HepG2 (cell line): ENCODE results near the gene SSX2IP. TPM values are rescaled to one million over a fixed set of nuclear protein-coding genes. Genes with fewer than 3 reads are reported as not detected.

Experiments
- ATAC-seq: fragments of 200-7000 bp; cut with Tn5 transposase; 3 replicates; pipeline ENCODE4 v1.9.1; 2020; ENCODE audit warnings: mild to moderate bottlenecking, moderate library complexity
- BruUV-seq: library from RNA; stranded (reverse); fragments of 400-500 nt; replicated peaks from 2 replicates; lab custom pipeline; 2021; lab: Mats Ljungman, UMichigan
- CTCF ChIA-PET: fragments of 300-600 bp; formaldehyde crosslinking; extraction: SDS; loops from one replicate; lab custom pipeline; 2021; ENCODE audit warnings: low total read pairs, inconsistent platforms, low intra/inter-chr PET ratio; lab: Yijun Ruan, JAX
- POLR2A ChIA-PET: fragments of 350-600 bp; sonication (Branson Sonifier 250); formaldehyde crosslinking; loops from one replicate; lab custom pipeline; 2020; ENCODE audit warnings: antibody characterized with exemption, inconsistent platforms; lab: Yijun Ruan, JAX
- DNase-seq: peaks from one replicate; pipeline ENCODE4 v3.0.0-alpha.2; 2015; ENCODE audit warnings: low spot score
- FAIRE-seq: peaks from 3 replicates; lab custom pipeline; 2011; peaks lifted over from hg19 to GRCh38; lab: Jason Lieb, UNC
- H2AFZ ChIP-seq: one replicate; pipeline ENCODE4 v1.6.1; 2011; ENCODE audit warnings: low read length, inconsistent platforms
- H3K27ac ChIP-seq: fragments of 300-600 bp; 3 replicates; pipeline ENCODE4 v1.8.0; 2011; ENCODE audit warnings: mixed run types, mild to moderate bottlenecking, mixed read lengths, low read length, inconsistent platforms; ENCODE audit not compliant: insufficient read depth; ENCODE audit errors: extremely low read length
- H3K27me3 ChIP-seq, 2 experiments: fragments of 200-600 bp in 1 of 2; 2 replicates in 1 of 2; 3 replicates in 1 of 2; pipeline versions ENCODE4 v1.6.0 to v1.8.0; 2011; ENCODE audit warnings: low read length in 2 of 2, mild to moderate bottlenecking in 2 of 2, moderate library complexity in 2 of 2, inconsistent platforms in 1 of 2; ENCODE audit not compliant: insufficient read depth in 2 of 2, control insufficient read depth in 1 of 2
- H3K36me3 ChIP-seq, 2 experiments: fragments of 200-600 bp in 1 of 2; replicated peaks in 1 of 2; 2 replicates in 1 of 2; 3 replicates in 1 of 2; pipeline versions ENCODE4 v1.5.1 to v1.8.0; 2011; ENCODE audit warnings: low read length in 2 of 2, inconsistent platforms in 1 of 2; ENCODE audit not compliant: insufficient read depth in 2 of 2, control insufficient read depth in 1 of 2
- H3K4me1 ChIP-seq: 2 replicates; pipeline ENCODE4 v1.5.1; 2012; ENCODE audit warnings: low read length, inconsistent platforms; ENCODE audit not compliant: insufficient read depth
- H3K4me2 ChIP-seq: 2 replicates; pipeline ENCODE4 v1.6.0; 2011; ENCODE audit warnings: low read depth, low read length, inconsistent platforms
- H3K4me3 ChIP-seq, 3 experiments: fragments of 200-600 bp in 1 of 3; sonication (generic), shearing (Covaris generic) in 1 of 3; replicated peaks in 1 of 3; 2 replicates each; pipeline ENCODE4 v1.5.1; 2011 to 2016; ENCODE audit warnings: low read length in 3 of 3, inconsistent platforms in 2 of 3, low read depth in 2 of 3, mild to moderate bottlenecking in 2 of 3, control low read depth in 1 of 3, mixed read lengths in 1 of 3; ENCODE audit not compliant: insufficient read depth in 1 of 3
- H3K79me2 ChIP-seq: one replicate; pipeline ENCODE4 v1.6.1; 2011; ENCODE audit warnings: low read length, inconsistent platforms; ENCODE audit not compliant: insufficient read depth
- H3K9ac ChIP-seq: 2 replicates; pipeline ENCODE4 v1.6.0; 2011; ENCODE audit warnings: mild to moderate bottlenecking, low read depth, low read length, inconsistent platforms; ENCODE audit not compliant: insufficient read depth
- H3K9me3 ChIP-seq: 2 replicates; pipeline ENCODE4 v1.5.1; 2012; ENCODE audit warnings: mild to moderate bottlenecking, low read length
- H4K20me1 ChIP-seq: 2 replicates; pipeline ENCODE4 v1.6.0; 2011; ENCODE audit warnings: inconsistent platforms, mild to moderate bottlenecking, low read length, moderate library complexity; ENCODE audit not compliant: insufficient read depth
- GATAD1 ChIP-seq: IDR thresholded peaks from 2 replicates; pipeline ENCODE4 v1.6.1; 2016; ENCODE audit warnings: missing genetic modification reagents, missing compliant biosample characterization
- KAT8 ChIP-seq: IDR thresholded peaks from 2 replicates; pipeline ENCODE4 v1.6.1; 2016; ENCODE audit warnings: missing genetic modification reagents, missing compliant biosample characterization
- MIXL1 ChIP-seq: IDR thresholded peaks from 2 replicates; pipeline ENCODE4 v1.6.1; 2016
- SKI ChIP-seq: fragments of 450-650 bp; IDR thresholded peaks from one replicate; pipeline ENCODE4 v1.6.1; 2018; ENCODE audit warnings: mild to moderate bottlenecking; ENCODE audit not compliant: partially characterized antibody
- SOX13 ChIP-seq, 3 experiments: fragments of 450-650 bp in 1 of 3; sonication (generic) in 1 of 3; formaldehyde crosslinking in 1 of 3; IDR thresholded peaks in 2 of 3; conservative IDR thresholded peaks in 1 of 3; 2 replicates each; pipeline versions ENCODE4 v1.5.0 to v1.6.1; 2016 to 2020; ENCODE audit warnings: antibody characterized with exemption in 1 of 3, mild to moderate bottlenecking in 1 of 3, missing compliant biosample characterization in 1 of 3, missing genetic modification reagents in 1 of 3, moderate library complexity in 1 of 3
- STAT6 ChIP-seq: sonication (generic); formaldehyde crosslinking; IDR thresholded peaks from 2 replicates; pipeline ENCODE4 v1.4.0; 2020; ENCODE audit warnings: missing genetic modification reagents, mild to moderate bottlenecking, borderline replicate concordance
- TFAP4 ChIP-seq: sonication (generic); IDR thresholded peaks from 2 replicates; pipeline ENCODE4 v1.6.1; 2016; ENCODE audit warnings: low read depth, borderline replicate concordance
- ZFP41 ChIP-seq: sonication (generic); formaldehyde crosslinking; IDR thresholded peaks from 2 replicates; pipeline ENCODE4 v1.4.0; 2020; ENCODE audit warnings: mild to moderate bottlenecking, missing genetic modification reagents, borderline replicate concordance
- ZNF207 ChIP-seq: fragments of 450-650 bp; IDR thresholded peaks from 2 replicates; pipeline ENCODE4 v1.6.1; 2016; ENCODE audit warnings: antibody characterized with exemption, borderline replicate concordance
- ZNF30 ChIP-seq: sonication (generic); formaldehyde crosslinking; IDR thresholded peaks from 2 replicates; pipeline ENCODE4 v1.5.0; 2020; ENCODE audit warnings: mild to moderate bottlenecking, missing genetic modification reagents
- ZNF446 ChIP-seq: sonication (generic); formaldehyde crosslinking; IDR thresholded peaks from 2 replicates; pipeline ENCODE4 v1.5.0; 2020; ENCODE audit warnings: mild to moderate bottlenecking, missing genetic modification reagents
- ZNF468 ChIP-seq: sonication (generic); formaldehyde crosslinking; IDR thresholded peaks from 2 replicates; pipeline ENCODE4 v1.8.0; 2022; ENCODE audit warnings: mild to moderate bottlenecking, moderate library complexity, missing genetic modification reagents
- ZNF710 ChIP-seq: sonication (generic); formaldehyde crosslinking; IDR thresholded peaks from 2 replicates; pipeline ENCODE4 v1.5.0; 2020; ENCODE audit warnings: mild to moderate bottlenecking, missing genetic modification reagents, borderline replicate concordance
- ZNF761 ChIP-seq: sonication (generic); formaldehyde crosslinking; conservative IDR thresholded peaks from 2 replicates; pipeline ENCODE4 v1.4.0; 2020; ENCODE audit warnings: mild to moderate bottlenecking, missing genetic modification reagents
- ZNF879 ChIP-seq: sonication (generic); formaldehyde crosslinking; IDR thresholded peaks from 2 replicates; pipeline ENCODE4 v1.8.1; 2023; ENCODE audit warnings: missing genetic modification reagents
- WGBS: methylation state at CpG from one replicate; pipeline ENCODE4 v1.1.6; 2017; ENCODE audit warnings: low lambda C conversion rate; 5-methylcytosine and 5-hydroxymethylcytosine counted together
- in situ Hi-C: cut with HindIII; loops from 2 replicates; pipeline ENCODE4 v1.10.0; 2017; ENCODE audit warnings: low pct_unique_long_range_greater_than_20kb; ENCODE audit not compliant: extremely low pct_ligation_motif_present
- intact Hi-C: fragments of 100-400 bp; cut with micrococcal nuclease; formaldehyde crosslinking; loops from one replicate; pipeline ENCODE4 v1.10.0; 2022; ENCODE audit not compliant: unreplicated experiment
- polyA plus RNA-seq, 8 experiments: library from polyadenylated mRNA; depleted of rRNA in 3 of 8; stranded (reverse) in 7 of 8; unstranded in 1 of 8; fragments of >200 nt; fragmentation: Illumina TruSeq in 4 of 8; extraction: Trizol in 4 of 8; gene quantifications; 2 replicates each; pipeline versions ENCODE4 v1.2.1 to v1.2.3, GENCODE V29; 2011 to 2016; ENCODE audit warnings: low read depth in 4 of 8, missing spikeins in 1 of 8, mixed read lengths in 1 of 8; ENCODE audit not compliant: insufficient read depth in 1 of 8
- total RNA-seq, 5 experiments: library from RNA; depleted of rRNA; stranded (reverse); fragments of >200 nt; fragmentation: Illumina TruSeq; extraction: Trizol; gene quantifications; 2 replicates each; pipeline ENCODE4 v1.2.3, GENCODE V29; 2016; ENCODE audit warnings: low read depth in 1 of 5
- TF ChIP-seq, protein P1 (sequence below): sonication (generic); formaldehyde crosslinking; IDR thresholded peaks from 2 replicates; pipeline ENCODE4 v1.4.0; 2020; ENCODE audit warnings: missing genetic modification reagents, borderline replicate concordance
- TF ChIP-seq, protein P2 (sequence below): sonication (generic); formaldehyde crosslinking; IDR thresholded peaks from 2 replicates; pipeline ENCODE4 v1.4.0; 2020; ENCODE audit warnings: missing genetic modification reagents

SSX2IP gene
- total and polyA plus RNA-seq, 2 of the 13 experiments (the other 11 are each of a cell fraction or from before 2014, with no cell fraction given), result 2.7 to 23.7 TPM

GRCh38 chr1:84598418-84598817 lies 91.8 kb downstream of the SSX2IP start:
- BruUV-seq, result no TSS peak
- no peaks in the 10 kb centered on the region for H3K36me3 ChIP-seq
- no peaks in the 10 kb centered on the region for H3K9me3 ChIP-seq
- H2AFZ ChIP-seq, result no peak overlapping the region
- intact Hi-C loops, result no loop called here
- ChIA-PET POLR2A (no interaction called here), CTCF (no interaction called here)
- no peak overlapping the region for H3K9ac ChIP-seq
- H3K27me3 ChIP-seq, result peaks cover 0 to 11% of the 10 kb centered on the region in 2 experiments; a peak in 2 of 5 replicates
- ATAC-seq (no peak), FAIRE-seq (no peak), DNase-seq (no peak)
- H3K4me3 ChIP-seq, result no peak overlapping the region
- no peaks in the 10 kb centered on the region for H3K79me2 ChIP-seq
- no peaks in the 10 kb centered on the region for H4K20me1 ChIP-seq
- 3% methylated on average over 3 of the region's 3 CpGs for WGBS
- no peak overlapping the region for H3K4me2 ChIP-seq
- no peak overlapping the region for H3K27ac ChIP-seq
- in situ Hi-C loops, result no loop called here
- 0 out of 2 replicates have a peak, but pooled peaks cover under 1% of the 10 kb centered on the region for H3K4me1 ChIP-seq
- TF ChIP-seq STAT6 (CRISPR knock-in tag) (no peak), ZNF30 (CRISPR knock-in tag) (no peak), ZNF879 (CRISPR knock-in tag) (no peak), MIXL1 (CRISPR knock-in tag) (no peak), ZNF710 (no peak), TFAP4 (no peak), SKI (no peak), ZNF761 (CRISPR knock-in tag) (no peak), KAT8 (CRISPR knock-in tag) (no peak), ZNF207 (no peak), ZFP41 (CRISPR knock-in tag) (no peak), SOX13 (IDR thresholded peaks at IDR 0.05) (no peak), SOX13 (CRISPR knock-in tag; conservative IDR thresholded peaks at IDR 0.05 in 1 of 2, IDR thresholded peaks at IDR 0.05 in 1 of 2) (no peak), ZNF446 (CRISPR knock-in tag) (no peak), GATAD1 (no peak), ZNF468 (CRISPR knock-in tag) (no peak)
- TF ChIP-seq, protein P1, sequence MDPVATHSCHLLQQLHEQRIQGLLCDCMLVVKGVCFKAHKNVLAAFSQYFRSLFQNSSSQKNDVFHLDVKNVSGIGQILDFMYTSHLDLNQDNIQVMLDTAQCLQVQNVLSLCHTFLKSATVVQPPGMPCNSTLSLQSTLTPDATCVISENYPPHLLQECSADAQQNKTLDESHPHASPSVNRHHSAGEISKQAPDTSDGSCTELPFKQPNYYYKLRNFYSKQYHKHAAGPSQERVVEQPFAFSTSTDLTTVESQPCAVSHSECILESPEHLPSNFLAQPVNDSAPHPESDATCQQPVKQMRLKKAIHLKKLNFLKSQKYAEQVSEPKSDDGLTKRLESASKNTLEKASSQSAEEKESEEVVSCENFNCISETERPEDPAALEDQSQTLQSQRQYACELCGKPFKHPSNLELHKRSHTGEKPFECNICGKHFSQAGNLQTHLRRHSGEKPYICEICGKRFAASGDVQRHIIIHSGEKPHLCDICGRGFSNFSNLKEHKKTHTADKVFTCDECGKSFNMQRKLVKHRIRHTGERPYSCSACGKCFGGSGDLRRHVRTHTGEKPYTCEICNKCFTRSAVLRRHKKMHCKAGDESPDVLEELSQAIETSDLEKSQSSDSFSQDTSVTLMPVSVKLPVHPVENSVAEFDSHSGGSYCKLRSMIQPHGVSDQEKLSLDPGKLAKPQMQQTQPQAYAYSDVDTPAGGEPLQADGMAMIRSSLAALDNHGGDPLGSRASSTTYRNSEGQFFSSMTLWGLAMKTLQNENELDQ (CRISPR knock-in tag), result no peak
- TF ChIP-seq, protein P2, sequence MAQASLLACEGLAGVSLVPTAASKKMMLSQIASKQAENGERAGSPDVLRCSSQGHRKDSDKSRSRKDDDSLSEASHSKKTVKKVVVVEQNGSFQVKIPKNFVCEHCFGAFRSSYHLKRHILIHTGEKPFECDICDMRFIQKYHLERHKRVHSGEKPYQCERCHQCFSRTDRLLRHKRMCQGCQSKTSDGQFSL (CRISPR knock-in tag), result no peak
